Esophagus squamous epithelium (tissue), 4 donors: ENCODE measurements around the gene VMP1.

Experiments used
- POLR2A ChIP-seq, 4 donors: fragments of 450-650 bp; IDR thresholded peaks; one replicate each; pipeline ENCODE4 v1.6.1; 2017; ENCODE audit warnings: antibody characterized with exemption in 4 of 4, mild to moderate bottlenecking in 4 of 4, moderate library complexity in 3 of 4
- TF ChIP-seq, protein P1 (sequence below), 6 experiments: fragments of 450-650 bp in 4 of 6; fragments of 200-600 bp in 2 of 6; sonication (generic) in 2 of 6; IDR thresholded peaks; one replicate each; pipeline ENCODE4 v1.5.1; 2016 to 2019; ENCODE audit warnings: antibody characterized with exemption in 6 of 6, mild to moderate bottlenecking in 4 of 6, moderate library complexity in 4 of 6

DNA sequence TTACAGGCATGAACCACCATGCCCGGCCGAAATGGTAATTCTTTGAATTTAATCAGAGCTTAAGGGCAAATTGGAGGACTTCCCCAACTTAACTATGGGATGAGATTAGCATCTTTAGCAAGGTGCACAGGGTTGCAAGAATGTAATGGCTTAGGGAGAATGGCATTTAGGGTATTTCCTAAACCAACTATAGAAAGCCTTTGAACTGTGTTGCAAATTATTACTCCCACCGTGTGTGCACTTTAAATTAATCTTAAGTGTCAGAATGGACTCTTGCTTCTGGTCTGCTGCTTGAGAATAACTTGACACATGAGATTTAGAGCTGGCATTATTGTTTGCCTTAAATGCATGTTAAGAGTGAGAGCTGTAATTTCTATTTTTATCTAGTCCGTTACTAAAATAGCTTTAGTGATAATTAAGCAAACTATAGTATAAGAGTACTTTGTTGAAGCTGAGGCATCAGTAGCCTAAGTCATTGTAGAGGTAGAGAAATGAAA, 125.5 kb downstream of the VMP1 start:
- no peak for TF ChIP-seq POLR2A (IDR thresholded peaks at IDR 0.05)
- TF ChIP-seq, protein P1, sequence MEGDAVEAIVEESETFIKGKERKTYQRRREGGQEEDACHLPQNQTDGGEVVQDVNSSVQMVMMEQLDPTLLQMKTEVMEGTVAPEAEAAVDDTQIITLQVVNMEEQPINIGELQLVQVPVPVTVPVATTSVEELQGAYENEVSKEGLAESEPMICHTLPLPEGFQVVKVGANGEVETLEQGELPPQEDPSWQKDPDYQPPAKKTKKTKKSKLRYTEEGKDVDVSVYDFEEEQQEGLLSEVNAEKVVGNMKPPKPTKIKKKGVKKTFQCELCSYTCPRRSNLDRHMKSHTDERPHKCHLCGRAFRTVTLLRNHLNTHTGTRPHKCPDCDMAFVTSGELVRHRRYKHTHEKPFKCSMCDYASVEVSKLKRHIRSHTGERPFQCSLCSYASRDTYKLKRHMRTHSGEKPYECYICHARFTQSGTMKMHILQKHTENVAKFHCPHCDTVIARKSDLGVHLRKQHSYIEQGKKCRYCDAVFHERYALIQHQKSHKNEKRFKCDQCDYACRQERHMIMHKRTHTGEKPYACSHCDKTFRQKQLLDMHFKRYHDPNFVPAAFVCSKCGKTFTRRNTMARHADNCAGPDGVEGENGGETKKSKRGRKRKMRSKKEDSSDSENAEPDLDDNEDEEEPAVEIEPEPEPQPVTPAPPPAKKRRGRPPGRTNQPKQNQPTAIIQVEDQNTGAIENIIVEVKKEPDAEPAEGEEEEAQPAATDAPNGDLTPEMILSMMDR (IDR thresholded peaks at IDR 0.05): no peak
